ENCODE measurements around the gene TENT4A.
A peak's percentile ranks its signal among the peaks of the same experiment; 100 is the strongest.

TENT4A gene

DNA sequence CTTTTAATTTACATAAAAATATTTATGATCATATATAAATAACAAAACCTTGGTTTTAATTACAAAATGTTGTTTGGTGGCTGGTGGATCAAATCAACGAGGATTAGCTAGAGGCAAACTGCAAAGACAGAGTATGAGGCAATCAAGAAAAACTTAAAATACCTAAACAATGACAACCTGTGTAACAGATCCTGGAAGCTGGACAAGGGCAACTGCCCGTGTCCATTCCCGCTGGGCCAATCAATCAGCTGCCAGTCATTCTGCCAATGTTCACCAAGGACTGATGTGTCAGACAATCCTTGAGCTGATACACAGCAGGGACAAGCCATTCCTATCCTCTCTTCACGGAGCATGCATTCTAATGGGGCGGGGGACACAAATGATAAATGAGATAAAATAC, 3.2 kb upstream of the TENT4A start:
- DNase-seq (ENCODE audit: extremely low spot score): no peak
- ChIA-PET POLR2A (no interaction called here), CTCF (no interaction called here)
- TF ChIP-seq, protein P1, sequence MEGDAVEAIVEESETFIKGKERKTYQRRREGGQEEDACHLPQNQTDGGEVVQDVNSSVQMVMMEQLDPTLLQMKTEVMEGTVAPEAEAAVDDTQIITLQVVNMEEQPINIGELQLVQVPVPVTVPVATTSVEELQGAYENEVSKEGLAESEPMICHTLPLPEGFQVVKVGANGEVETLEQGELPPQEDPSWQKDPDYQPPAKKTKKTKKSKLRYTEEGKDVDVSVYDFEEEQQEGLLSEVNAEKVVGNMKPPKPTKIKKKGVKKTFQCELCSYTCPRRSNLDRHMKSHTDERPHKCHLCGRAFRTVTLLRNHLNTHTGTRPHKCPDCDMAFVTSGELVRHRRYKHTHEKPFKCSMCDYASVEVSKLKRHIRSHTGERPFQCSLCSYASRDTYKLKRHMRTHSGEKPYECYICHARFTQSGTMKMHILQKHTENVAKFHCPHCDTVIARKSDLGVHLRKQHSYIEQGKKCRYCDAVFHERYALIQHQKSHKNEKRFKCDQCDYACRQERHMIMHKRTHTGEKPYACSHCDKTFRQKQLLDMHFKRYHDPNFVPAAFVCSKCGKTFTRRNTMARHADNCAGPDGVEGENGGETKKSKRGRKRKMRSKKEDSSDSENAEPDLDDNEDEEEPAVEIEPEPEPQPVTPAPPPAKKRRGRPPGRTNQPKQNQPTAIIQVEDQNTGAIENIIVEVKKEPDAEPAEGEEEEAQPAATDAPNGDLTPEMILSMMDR (IDR thresholded peaks at IDR 0.05; ENCODE audit: control extremely low read depth, extremely low read depth, low read depth, missing control alignments): no peak

DNA sequence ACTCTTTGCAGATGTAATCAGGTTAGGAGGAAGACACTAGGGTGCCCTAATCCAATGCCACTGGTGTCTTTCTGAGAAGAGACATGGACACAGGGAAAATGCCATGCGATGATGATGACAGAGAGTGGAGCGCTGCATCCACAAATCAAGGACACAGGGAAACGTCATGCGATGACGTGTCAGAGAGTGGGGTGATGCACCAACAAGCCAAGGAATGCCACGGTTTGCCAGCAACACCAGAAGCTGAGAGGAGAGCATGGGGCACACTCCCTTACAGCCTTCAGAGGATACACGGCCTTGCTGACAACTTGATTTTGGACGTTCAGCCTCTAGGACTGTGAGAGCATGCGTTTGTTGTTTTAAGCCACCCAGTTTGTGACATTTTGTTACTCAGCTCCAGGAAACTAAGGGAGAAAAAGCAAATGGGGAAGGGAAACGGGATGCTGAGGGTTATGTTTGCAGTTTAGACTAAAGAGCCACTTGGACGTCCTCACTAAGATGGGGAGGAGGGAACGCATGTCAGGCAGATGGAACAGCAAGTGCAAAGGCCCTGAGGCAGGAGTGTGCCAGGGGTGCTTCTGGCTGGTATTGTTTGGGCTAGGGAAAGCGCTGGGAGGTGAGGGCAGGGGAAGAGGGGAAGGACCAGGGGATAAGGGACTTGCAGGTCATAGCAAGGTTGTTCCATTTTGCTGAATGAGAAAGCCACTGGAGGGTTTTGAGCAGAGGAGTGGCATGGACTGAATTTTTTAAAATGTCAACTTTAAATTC, 2.5 kb upstream of the TENT4A start:
- TF ChIP-seq, protein P1 (IDR thresholded peaks at IDR 0.05; ENCODE audit: control extremely low read depth, extremely low read depth, low read depth, missing control alignments): no peak
- ChIA-PET POLR2A (no interaction called here), CTCF (interaction anchor here (1.1 kb wide), 1 partner anchor 33 kb away, joined by 4 read pairs; no protein-coding TSS in a partner anchor)
- DNase-seq (ENCODE audit: extremely low spot score): peak; percentile 2

DNA sequence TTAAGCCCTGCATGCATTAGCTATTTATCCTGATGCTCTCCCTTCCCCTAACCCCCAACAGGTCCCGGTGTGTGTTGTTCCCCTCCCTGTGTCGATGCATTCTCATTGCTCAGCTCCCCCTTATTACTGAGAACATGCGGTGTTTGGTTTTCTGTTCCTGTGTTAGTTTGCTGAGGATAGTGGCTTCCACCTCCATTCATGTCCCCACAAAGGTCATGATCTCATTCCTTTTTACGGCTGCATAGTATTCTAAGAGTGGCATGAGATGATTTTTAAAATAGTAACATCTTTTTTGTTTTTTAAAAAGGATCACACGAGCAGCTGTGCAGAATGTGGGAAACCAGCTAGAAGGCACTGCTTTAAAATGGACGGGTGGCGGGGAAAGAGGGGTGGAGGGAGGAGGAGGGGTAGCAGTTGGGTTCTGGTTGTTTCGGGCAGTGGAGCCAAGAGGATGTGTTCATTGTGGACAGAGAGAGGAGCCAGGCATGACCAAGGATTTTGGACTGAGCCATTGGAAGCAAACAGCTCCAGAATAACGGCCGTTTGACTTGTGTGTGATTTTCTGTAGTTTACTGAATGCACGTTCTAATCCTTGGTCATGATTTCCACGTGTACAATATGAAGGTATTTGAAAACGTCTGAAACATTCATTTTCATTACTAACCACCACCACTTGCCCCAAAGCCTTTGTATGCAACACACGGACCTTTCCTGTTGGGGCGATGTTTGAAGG, 1.7 kb upstream of the TENT4A start:
- no peak for DNase-seq (ENCODE audit: extremely low spot score)
- POLR2A ChIA-PET: no interaction called here
- TF ChIP-seq, protein P1 (IDR thresholded peaks at IDR 0.05; ENCODE audit: control extremely low read depth, extremely low read depth, low read depth, missing control alignments): no peak
- CTCF ChIA-PET: interaction anchor here (1.1 to 1.8 kb wide), 3 partner anchors 14 to 32 kb away, joined by 3 to 7 read pairs (median 4); no protein-coding TSS in a partner anchor

DNA sequence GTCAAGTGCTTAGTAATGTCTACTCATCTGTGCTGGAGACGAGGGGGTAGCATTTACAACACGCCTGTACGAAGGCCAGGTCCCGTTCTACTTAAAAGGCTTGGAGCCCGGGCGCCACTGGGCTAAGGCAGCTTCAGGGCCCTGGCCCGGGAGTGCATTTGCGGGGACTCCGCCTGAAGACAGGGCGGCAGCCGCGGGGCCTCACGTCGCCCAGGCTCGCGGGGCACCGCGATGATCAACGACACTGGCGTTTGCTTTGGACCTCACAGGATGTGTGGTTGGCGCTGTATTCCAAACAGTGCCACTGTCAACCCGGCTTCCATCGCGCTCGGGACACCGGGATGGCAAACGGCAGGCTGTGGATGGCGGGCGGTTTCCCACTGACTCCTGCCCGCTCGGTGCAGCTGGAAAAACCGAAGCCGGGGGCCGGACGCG, 1.1 kb upstream of the TENT4A start:
- TF ChIP-seq, protein P1 (IDR thresholded peaks at IDR 0.05; ENCODE audit: control extremely low read depth, extremely low read depth, low read depth, missing control alignments): peak; percentile 11
- peak; percentile 46 for DNase-seq (ENCODE audit: extremely low spot score)
- POLR2A ChIA-PET: no interaction called here
- CTCF ChIA-PET: interaction anchor here (1.1 to 1.8 kb wide), 4 partner anchors 13 to 91 kb away, joined by 3 to 7 read pairs (median 4); no protein-coding TSS in a partner anchor

DNA sequence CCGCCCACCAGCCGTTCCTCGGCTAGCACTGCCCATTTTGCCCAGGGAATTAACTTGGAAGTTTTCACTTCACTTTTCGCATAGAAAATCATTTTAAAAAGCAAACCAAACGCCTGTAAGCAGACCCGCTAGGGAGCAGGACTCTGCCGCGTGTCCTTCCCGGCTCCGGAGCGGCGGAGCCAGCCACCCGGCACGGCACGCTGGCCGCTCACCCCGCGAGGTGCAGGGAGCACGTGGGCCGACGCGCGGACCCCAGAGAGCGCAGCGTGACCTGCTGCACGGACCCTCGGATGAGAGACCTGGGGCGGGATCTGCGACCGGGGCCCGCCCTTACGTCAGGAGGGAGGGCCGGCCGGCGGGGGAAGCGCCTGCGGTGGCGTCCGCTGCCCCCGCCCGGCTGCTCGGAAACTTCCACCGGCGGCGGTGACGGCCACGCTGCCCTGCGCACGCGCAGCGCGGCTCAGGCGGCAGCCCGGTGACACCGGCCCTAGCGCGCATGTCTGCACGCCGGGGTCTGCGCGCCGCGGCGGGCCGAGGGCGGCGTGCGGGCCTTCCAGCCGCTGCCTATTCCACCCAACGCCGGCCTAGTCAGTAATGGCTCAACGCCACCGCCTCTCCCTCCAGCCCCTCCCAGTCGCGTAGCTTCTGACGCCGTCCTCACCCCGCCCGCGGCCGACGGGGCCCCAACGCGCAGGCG, 507 bp upstream of the TENT4A start:
- DNase-seq (ENCODE audit: extremely low spot score): peak; percentile 91
- ChIA-PET CTCF (interaction anchor here (1.2 to 1.8 kb wide), 3 partner anchors 13 to 92 kb away, joined by 3 to 7 read pairs (median 3); no protein-coding TSS in a partner anchor), POLR2A (interaction anchor here (0.6 to 1.0 kb wide), 2 partner anchors 16 to 20 kb away, joined by 3 to 4 read pairs; no protein-coding TSS in a partner anchor)
- TF ChIP-seq, protein P1 (IDR thresholded peaks at IDR 0.05; ENCODE audit: control extremely low read depth, extremely low read depth, low read depth, missing control alignments): peak; percentile 20
